ENCODE data around the gene NAV2.

DNA sequence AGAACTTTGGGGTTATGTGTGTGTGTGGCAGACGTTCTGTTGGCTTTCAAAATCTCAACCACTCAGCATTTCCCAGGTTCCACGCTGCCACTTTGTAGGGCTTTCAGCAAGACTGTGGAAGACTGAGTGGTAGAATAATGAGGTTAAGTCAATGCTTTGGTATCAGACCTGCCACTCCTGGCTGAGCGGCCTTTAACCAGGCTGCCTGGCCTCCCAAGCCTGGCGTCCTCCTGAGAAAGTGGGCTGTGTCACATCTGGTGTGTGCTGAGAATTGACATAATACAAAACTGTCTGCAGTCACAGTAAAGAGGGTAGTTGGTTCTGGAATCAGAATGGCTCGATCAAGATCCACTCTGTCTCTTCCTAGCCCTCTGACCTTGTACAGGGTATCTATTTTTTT is 321.2 kb downstream of the NAV2 start:
- TF ChIP-seq, protein P1, sequence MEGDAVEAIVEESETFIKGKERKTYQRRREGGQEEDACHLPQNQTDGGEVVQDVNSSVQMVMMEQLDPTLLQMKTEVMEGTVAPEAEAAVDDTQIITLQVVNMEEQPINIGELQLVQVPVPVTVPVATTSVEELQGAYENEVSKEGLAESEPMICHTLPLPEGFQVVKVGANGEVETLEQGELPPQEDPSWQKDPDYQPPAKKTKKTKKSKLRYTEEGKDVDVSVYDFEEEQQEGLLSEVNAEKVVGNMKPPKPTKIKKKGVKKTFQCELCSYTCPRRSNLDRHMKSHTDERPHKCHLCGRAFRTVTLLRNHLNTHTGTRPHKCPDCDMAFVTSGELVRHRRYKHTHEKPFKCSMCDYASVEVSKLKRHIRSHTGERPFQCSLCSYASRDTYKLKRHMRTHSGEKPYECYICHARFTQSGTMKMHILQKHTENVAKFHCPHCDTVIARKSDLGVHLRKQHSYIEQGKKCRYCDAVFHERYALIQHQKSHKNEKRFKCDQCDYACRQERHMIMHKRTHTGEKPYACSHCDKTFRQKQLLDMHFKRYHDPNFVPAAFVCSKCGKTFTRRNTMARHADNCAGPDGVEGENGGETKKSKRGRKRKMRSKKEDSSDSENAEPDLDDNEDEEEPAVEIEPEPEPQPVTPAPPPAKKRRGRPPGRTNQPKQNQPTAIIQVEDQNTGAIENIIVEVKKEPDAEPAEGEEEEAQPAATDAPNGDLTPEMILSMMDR (IDR thresholded peaks at IDR 0.05; ENCODE audit: low read length) = no peak
- no peak for TF ChIP-seq EZH2 (optimal IDR thresholded peaks at IDR 0.05; ENCODE audit: low read depth, low read length)
- no peak for TF ChIP-seq EZH2phosphoT487 (IDR thresholded peaks at IDR 0.05; ENCODE audit: low read length)
